Activated CD4-positive, CD25-positive, alpha-beta regulatory T cell treated with anti-CD3 and anti-CD28 coated beads, Interleukin-2, amount 50 U/mL, for 24 hours (primary cell): Measurements from ENCODE around the gene RTN4.
"Not testable (repeated sequence)": the region's sequence is repeated elsewhere in the genome, so short reads cannot be mapped to it uniquely, and the experiment has no call there.

Experiments
- ATAC-seq, 2 donors: fragments of 150-1000 bp; cut with Tn5 transposase; one replicate each; pipeline ENCODE4 v1.10.0; 2021; ENCODE audit warnings: mild to moderate bottlenecking in 1 of 2, moderate library complexity in 1 of 2

The RTN4 gene, protein sequence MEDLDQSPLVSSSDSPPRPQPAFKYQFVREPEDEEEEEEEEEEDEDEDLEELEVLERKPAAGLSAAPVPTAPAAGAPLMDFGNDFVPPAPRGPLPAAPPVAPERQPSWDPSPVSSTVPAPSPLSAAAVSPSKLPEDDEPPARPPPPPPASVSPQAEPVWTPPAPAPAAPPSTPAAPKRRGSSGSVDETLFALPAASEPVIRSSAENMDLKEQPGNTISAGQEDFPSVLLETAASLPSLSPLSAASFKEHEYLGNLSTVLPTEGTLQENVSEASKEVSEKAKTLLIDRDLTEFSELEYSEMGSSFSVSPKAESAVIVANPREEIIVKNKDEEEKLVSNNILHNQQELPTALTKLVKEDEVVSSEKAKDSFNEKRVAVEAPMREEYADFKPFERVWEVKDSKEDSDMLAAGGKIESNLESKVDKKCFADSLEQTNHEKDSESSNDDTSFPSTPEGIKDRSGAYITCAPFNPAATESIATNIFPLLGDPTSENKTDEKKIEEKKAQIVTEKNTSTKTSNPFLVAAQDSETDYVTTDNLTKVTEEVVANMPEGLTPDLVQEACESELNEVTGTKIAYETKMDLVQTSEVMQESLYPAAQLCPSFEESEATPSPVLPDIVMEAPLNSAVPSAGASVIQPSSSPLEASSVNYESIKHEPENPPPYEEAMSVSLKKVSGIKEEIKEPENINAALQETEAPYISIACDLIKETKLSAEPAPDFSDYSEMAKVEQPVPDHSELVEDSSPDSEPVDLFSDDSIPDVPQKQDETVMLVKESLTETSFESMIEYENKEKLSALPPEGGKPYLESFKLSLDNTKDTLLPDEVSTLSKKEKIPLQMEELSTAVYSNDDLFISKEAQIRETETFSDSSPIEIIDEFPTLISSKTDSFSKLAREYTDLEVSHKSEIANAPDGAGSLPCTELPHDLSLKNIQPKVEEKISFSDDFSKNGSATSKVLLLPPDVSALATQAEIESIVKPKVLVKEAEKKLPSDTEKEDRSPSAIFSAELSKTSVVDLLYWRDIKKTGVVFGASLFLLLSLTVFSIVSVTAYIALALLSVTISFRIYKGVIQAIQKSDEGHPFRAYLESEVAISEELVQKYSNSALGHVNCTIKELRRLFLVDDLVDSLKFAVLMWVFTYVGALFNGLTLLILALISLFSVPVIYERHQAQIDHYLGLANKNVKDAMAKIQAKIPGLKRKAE

DNA sequence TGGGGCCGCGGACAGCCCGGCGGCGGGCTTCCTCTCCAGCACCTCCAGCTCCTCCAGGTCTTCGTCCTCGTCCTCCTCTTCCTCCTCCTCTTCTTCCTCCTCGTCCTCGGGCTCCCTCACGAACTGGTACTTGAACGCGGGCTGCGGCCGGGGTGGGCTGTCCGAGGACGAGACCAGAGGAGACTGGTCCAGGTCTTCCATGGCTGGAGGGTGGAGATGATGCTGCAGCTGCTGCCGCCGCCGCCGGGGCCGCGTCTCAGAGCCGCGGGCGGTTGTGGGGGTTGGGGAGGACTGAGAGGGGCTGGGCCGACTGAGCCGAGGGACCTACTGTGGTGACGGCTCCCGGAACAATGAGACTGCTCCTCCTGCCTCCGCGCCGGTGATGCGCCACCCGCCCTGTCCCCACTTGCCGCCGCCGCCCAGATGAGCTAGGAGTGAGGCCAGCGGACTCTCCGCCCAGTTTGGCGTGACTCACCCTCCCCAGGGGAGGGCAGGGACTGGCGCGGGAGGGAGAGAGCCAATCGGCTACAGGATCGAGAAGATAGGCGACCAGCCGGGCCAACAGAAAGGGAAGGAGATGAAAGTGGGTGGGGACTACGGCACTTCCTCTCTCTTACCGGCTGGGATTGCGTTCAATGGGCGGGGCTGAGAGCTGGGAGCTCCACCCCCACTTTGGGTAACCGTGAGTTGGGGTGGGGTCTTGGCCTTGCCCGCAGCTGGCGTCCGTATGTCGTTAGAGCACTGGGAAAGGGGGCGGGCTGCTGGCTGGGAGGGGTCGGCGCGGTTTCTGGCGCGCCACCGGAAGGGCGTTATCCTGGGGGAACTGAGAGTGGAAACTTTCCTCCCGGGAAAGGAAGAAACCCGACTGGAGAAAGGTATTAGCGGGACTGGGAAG, at the start of gene RTN4:
RTN4 (minus strand) TSS at position 352 of the 895 bp plus-strand sequence; CDS start at position 201, 151 bp downstream.
- ATAC-seq = peak; percentile 91

DNA sequence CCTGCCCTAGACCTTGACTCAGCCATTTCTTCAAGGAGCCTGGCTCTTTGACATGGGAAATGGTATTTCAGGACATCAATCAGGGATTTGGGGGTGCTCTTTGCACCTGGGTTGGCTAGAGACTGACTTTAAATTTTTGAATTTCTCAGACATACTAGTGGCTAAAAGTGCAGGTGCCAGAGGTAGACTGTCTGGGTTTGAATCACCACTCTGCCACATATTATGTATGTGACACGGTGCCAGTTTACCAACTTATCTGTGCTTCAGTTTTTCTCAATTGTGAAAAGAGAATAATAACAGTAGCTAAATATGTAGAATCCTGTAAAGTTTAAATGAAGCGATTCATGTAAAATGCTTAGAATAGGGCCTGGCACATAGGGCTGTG, 49.2 kb upstream of the RTN4 start:
- ATAC-seq = no peak

DNA sequence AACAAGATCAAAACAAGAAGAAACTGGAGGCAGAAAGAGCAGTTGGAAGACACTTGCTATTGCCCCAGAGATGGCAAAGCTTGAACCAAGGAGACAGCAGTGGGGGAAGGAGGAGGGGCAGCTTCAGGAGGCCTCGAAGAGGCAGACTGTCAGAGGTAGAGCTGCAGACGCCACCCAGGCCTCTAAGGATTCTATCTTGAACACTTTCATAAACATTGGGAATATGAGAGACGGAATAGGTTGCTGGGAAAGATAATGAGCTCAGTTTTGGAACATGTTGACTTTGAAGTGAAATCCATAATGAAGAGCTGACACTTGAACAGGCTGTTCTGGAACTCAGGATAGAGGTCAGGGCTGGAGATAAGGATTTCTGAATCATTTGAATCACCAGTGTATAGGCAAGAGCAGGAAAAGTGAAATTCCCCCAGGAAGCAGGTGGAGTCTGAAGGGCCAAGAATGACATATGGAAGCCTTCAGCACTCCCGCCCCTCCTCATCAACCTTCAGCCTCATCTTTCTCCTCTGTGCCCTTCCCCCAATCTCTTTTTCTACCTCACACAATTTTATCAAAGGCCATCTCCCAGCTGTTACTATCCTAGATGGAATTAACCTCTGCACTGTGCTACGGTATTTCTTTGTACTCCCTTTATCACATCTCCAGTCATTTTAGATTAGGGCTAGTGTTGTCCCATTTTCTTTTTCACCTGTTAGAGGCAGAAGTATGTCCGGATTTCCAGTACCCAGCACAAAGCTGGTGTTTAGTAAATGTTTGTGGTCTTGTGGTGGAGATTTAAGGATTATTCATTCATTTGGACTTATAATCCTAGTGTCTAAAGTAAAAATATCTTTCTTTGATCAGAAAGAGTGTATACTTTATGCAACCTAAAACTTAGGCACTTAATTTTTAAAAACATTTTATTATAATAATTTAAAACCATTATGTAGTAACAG, 47.5 kb upstream of the RTN4 start:
- no peak for ATAC-seq

DNA sequence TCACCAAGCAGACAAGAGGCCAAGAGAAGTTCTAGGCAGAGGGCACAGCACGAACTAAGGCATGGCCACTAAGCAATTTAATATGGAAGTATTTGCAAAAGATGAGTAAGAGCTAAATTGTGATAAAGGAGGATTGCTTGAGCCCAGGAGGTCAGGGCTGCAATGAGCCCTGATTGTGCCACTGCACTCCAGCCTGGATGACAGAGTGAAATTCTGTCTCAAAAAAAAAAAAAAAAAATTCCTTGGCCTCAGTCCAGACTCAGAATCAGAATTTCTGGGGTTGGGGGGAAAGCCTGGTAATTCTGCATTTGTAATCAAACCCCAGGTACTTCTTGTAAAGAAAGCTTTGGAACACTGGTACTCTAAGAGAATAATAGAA, 46.8 kb upstream of the RTN4 start:
- no peak for ATAC-seq

DNA sequence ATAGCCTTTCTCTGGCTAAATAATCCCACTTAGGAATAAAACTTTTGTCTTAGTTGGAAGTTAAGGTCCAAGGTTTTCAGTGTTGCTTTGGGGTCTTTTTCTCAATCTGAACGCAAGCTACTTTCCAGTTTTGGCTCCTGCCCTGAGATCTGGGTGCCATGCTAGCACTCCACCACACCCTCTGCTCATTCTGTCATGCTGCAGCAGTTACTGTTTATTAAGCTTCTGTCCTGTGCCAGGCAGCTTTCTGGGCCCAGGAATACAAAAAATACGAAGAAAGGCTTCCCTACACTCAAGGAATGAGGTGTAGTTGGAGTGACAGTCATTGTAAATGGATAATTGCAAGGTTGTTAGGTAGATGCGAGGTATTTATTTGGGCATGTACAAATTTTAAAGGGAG, 46.3 kb upstream of the RTN4 start:
- no peak for ATAC-seq

DNA sequence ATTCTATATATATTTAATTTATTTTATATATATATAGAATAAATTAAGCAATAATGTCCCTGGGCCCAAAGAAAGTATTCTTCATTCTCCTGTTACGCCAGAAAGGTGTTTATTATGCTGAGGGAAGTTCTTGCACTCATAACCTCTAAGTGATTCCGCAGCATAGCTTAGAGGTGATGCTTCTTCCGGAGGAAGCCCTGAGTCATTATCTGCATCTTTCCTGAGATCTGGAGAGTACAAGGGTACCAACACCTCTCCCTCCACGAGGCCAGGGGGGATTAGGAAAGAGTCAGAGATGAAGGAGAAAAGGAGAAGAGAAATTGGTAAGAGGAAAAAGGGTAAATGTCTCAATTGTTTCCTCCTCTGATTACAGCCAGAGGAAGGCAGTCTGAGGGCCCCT, 43.1 kb upstream of the RTN4 start:
- no peak for ATAC-seq

DNA sequence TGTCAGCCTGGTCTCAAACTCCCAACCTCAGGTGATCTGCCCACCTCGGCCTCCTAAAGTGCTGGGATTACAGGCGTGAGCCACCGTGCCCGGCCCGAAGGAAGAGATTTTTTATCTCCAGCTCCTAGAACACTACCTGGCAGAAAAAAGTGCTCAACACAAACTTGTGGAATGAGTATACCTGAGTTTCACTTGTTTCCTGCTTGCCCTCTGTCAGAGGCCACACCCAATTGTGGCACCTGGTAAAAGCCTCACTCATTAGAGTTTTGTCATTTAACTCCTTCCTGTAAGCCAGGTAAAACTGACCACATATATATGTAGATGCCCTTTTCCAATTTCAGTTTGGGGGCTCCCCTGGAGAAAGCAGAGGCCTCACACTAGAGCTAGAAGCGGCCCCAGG, 42.2 kb upstream of the RTN4 start:
- no peak for ATAC-seq

DNA sequence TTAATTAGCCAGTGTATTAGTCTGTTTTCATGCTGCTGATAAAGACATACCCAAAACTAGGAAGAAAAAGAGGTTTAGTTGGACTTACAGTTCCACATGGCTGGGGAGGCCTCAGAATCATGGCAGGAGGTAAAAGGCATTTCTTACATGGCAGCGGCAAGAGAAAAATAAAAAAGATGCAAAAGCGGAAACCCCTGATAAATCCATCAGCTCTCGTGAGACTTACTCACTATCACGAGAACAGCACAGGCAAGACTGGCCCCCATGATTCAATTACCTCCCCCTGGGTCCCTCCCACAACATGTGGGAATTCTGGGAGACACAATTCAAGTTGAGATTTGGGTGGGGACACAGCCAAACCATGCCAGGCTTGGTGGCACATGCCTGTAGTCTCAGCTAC, 41.4 kb upstream of the RTN4 start:
- not testable (repeated sequence) for ATAC-seq

DNA sequence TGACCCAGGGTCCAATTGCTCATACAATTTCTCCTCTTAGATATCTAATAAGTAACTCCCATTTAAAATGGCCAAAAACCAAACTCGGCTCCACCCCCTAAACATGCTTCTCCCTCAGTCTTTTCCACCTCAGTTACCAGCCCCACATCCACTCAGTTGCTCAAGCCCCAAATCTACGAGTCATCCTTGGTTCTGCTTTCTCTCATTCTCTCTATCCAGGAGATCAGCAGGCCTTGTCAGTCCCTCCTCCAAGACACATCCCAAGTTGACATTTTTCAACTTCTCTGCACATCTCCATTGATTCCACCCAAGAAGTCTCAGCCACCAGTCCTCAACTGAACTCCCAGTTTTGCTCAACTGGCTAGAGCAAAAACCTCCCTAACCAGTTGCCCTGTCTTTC, 40.5 kb upstream of the RTN4 start:
- no peak for ATAC-seq

DNA sequence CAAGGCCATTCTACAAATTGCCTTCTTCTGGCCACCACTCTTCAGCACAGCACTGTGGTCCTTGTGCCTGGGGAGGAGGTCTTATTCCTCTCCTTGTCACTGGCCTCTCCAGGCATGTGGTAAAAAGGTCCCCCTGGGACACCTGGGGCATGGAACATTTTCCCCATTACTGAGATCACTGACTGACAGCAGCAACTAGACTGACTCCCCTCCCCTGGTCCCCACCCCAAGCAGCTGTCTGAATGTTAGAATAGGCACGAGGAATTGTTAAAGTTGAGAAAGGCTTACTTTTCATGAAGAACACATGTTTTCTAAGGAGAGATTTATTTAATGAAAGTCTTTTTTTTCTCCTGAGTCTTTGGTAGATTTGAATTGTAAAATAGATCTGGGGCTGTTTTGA, 39.5 kb upstream of the RTN4 start:
- no peak for ATAC-seq

DNA sequence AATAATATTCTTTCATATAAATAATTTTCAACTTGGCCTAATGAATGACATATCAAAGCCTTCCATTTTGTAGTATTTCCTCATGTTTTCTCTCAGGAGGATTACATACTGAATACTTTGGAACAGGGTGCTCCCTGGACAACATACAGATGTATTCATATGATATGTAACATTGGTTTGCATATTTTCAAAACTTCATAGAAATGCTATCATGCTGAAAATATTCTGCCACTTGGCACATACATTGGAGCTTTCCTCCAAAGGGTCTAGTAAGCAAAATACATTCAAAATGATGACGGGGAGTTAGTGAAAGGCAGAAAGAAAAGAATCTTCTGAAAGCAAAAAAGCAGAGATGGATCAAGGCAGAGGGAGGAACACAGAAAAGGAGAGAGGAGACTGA, 38.1 kb upstream of the RTN4 start:
- ATAC-seq = no peak

DNA sequence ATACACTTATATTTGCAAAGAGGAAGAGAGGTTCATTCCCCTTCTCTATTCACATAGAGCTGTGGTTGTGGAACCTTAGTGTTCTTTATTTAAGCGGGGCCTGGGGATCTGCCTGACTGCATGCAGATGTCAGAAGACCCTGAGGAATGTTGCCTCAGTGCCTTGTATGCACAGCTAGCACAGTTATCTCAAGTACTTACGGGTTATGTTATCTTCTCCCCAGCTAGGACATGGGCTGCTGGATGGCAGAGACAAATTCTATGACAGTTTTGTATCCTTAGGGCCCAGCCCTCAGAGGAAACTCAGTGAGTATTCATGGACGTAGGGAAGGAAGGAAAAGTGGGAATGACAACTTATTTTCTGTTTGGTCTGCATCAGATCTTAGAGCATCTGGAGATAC, 37.7 kb upstream of the RTN4 start:
- ATAC-seq = no peak

DNA sequence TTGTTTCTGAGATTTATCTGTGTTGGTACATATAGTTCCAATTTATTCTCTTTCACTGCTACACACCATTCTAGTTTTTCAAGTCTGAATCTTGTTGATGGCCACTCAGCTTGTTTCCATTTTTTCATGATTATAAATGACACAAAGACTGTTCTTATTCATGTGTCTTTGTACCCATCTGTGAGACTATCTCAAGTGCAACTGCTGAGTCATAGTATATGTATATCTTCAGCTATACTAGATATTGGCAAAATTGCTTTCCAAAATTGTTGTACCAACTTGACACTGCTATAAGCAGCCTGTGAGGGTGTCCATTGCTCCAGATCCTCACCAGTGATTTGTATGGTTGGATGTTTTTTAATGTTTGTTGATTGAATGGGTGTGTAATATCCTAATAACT, 37.2 kb upstream of the RTN4 start:
- ATAC-seq = no peak

DNA sequence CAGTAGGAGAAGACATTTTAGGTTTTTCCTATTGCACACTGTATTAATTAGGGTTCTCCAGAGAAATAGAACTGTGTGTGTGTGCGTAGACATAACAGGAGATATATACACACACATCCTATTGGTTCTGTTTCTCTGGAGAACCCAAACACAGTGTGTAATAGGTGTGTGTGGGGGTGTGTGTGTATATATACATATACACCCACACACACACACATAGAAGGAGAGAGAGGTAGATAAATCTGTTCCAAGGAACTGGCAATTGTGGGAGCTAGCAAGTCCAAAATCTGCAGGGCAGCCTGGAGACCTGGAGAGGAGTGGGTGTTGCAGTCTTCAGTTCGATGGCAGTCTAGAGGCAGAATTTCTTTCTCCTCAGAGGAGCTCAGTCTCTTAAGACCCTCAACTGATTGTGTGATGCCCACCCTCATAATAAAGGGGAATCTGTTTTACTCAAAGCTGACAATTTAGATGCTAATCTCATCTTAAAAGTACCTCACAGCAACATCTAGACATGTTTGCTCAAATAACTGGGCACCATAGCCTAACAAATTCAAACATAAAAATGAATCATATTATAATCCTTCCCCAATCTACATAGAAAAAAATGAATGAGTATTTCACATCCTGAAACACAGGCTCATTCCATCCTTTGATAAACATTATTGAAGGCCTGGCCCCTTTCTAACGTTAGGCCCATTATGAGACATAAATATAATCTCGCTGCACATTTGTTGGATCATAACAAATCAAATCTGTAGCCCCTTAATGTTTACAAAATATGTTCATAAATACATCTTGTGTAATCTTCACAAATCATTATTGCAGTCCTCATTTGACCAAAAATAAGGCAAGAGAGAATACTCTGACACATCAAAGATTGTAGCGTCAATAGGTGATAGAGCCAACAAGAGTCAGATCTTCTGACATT, 35.1 kb upstream of the RTN4 start:
- no peak for ATAC-seq

DNA sequence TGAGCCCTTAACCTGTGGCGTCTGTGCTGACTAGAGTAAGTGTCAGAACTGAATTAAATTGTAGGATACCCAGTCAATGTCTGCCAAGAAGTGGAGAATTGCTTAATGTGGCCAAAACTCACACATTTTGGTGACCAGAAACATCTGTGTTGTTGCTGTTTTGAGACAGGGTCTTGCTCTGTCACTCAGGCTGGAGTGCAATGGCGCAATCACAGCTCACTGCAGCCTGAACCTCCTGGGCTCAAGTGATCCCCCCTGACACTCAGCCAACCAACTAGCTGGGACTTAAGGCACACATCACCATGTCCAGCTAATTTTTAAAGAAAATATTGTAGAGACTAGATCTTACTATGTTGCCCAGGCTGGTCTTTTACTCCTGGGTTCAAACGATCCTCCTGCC, 34.4 kb upstream of the RTN4 start:
- no peak for ATAC-seq

DNA sequence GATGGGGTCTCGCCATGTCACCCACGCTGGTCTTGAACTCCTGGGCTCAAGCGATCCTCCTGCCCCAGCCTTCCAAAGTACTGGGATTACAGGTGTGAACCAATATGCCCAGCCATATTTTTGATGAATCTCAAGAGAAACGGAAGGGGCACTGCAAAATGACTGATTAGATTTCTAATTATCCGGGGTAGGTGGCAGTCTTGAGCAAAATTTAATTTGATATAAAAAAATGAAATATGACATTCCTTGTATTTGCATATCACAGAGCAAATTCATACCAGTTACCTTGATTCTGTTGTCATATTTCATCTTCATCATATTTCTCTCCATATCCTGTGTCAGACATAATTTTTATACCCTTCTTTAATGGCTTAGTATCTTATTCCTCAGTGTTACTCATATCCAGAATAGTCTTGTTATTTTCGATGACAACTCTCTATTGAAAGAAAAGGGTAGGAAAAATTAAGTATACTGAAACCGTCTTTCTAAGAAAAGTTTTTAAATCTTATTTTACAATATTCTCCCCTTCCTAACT, 30.0 kb upstream of the RTN4 start:
- no peak for ATAC-seq

DNA sequence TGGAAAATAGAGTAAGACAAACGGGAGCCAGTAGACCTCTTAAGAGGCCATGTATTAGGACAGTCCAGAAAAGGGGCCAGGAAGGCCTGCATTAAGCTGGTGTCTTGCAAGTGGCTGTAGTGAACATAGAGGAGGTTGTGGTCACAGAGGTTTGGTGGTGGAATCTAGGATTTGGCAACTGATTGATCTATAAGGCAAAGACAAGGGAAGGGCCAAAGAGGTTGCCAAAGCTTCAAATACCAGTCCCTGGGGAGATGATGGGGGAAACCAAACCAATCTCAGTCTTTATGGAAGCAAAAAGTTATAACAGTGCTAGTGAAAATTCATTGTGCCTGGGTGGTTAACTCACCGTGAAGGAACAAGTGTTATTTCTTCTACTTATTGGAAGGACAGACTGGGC, 28.7 kb upstream of the RTN4 start:
- no peak for ATAC-seq

DNA sequence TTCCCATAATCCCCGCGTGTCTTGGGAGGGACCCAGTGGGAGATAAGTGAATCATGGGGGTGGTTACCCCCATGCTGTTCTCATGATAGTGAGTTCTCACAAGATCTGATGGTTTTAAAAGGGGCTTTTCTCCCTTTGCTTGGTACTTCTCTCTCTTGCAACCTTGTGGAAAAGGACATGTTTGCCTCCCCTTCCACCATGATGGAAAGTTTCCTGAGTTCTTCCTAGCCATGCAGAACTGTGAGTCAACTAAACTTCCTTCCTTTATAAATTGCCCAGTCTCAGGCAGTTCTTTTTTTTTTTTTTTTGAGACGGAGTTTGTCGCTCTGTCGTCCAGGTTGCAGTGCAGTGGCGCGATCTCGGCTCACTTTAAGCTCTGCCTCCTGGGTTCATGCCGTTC, 26.5 kb upstream of the RTN4 start:
- ATAC-seq = no peak

DNA sequence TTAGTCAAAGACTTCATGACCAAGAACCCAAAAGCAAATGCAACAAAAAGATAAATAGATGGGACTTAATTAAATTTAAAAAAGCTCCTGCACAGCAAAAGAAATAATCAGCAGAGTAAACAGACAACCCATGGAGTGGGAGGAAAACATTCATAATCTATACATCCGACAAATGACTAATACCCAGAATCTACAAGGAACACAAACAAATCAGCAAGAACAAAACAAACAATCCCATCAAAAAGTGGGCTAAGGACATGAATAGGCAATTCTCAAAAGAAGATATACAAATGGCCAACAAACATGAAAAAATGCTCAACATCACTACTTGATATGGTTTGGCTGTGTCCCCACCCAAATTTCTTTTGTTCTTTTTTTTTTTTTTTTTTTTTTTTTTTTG, 25.8 kb upstream of the RTN4 start:
- not testable (repeated sequence) for ATAC-seq
